Nephron progenitor cell (in vitro differentiated cells): ENCODE results near the gene RASGEF1C.

Experiments
- DNase-seq: peaks from one replicate; pipeline ENCODE4 v3.0.0; 2021
- H3K27ac Mint-ChIP-seq: 2 replicates; pipeline ENCODE4 v1.8.0; 2021; ENCODE audit warnings: mild to moderate bottlenecking, moderate library complexity, mixed read lengths
- H3K27me3 Mint-ChIP-seq: 2 replicates; pipeline ENCODE4 v1.8.0; 2021; ENCODE audit warnings: mild to moderate bottlenecking, low read depth, mixed read lengths; ENCODE audit not compliant: poor library complexity
- H3K36me3 Mint-ChIP-seq: 2 replicates; pipeline ENCODE4 v1.8.0; 2021; ENCODE audit warnings: low read depth, mixed read lengths
- H3K4me1 Mint-ChIP-seq: 2 replicates; pipeline ENCODE4 v1.8.0; 2021; ENCODE audit warnings: mixed read lengths
- H3K4me3 Mint-ChIP-seq: 2 replicates; pipeline ENCODE4 v1.8.0; 2021; ENCODE audit warnings: mild to moderate bottlenecking, moderate library complexity, mixed read lengths
- H3K9me3 Mint-ChIP-seq: 2 replicates; pipeline ENCODE4 v1.8.0; 2021; ENCODE audit warnings: mild to moderate bottlenecking, moderate library complexity, mixed read lengths
- CTCF ChIP-seq: fragments of 200-600 bp; sonication (generic); IDR thresholded peaks from 2 replicates; pipeline ENCODE4 v1.5.0; 2021; ENCODE audit warnings: antibody characterized with exemption

Gene RASGEF1C

GRCh38 chr5:180088561-180088960 is 120.5 kb downstream of the RASGEF1C start:
- no peak overlapping the region for H3K4me3 Mint-ChIP-seq
- H3K27me3 Mint-ChIP-seq: peaks cover 11% of the 10 kb centered on the region
- no peaks in the 10 kb centered on the region for H3K36me3 Mint-ChIP-seq
- no peak for DNase-seq
- no peak for TF ChIP-seq CTCF
- H3K9me3 Mint-ChIP-seq: peaks cover 4% of the 10 kb centered on the region
- no peak overlapping the region for H3K27ac Mint-ChIP-seq
- H3K4me1 Mint-ChIP-seq: peaks cover 25% of the 10 kb centered on the region

- Mint-ChIP-seq H3K4me1 (peaks cover 28% of the 10 kb centered on the region), H3K36me3 (no peaks in the 10 kb centered on the region), H3K4me3 (no peak overlapping the region), H3K9me3 (peaks cover 4% of the 10 kb centered on the region), H3K27me3 (peaks cover 8% of the 10 kb centered on the region), H3K27ac (no peak overlapping the region)
- DNase-seq: no peak
- no peak for TF ChIP-seq CTCF
Observed at GRCh38 chr5:180086816-180087399, 122.1 kb downstream of the RASGEF1C start.

GRCh38 chr5:180085837-180086236 is 123.2 kb downstream of the RASGEF1C start:
- H3K27me3 Mint-ChIP-seq: peaks cover 8% of the 10 kb centered on the region
- peaks cover 4% of the 10 kb centered on the region for H3K9me3 Mint-ChIP-seq
- no peaks in the 10 kb centered on the region for H3K36me3 Mint-ChIP-seq
- TF ChIP-seq CTCF: no peak
- no peak overlapping the region for H3K4me3 Mint-ChIP-seq
- no peak for DNase-seq
- peaks cover 19% of the 10 kb centered on the region for H3K4me1 Mint-ChIP-seq
- H3K27ac Mint-ChIP-seq: no peak overlapping the region

- no peak for TF ChIP-seq CTCF
- H3K27ac Mint-ChIP-seq: no peak overlapping the region
- H3K9me3 Mint-ChIP-seq: peaks cover 6% of the 10 kb centered on the region
- no peaks in the 10 kb centered on the region for H3K36me3 Mint-ChIP-seq
- H3K4me3 Mint-ChIP-seq: no peak overlapping the region
- DNase-seq: no peak
- H3K4me1 Mint-ChIP-seq: peaks cover 16% of the 10 kb centered on the region
- H3K27me3 Mint-ChIP-seq: peaks cover 8% of the 10 kb centered on the region
Observed at GRCh38 chr5:180084638-180085561, 124.1 kb downstream of the RASGEF1C start.

- Mint-ChIP-seq H3K9me3 (peaks cover 14% of the 10 kb centered on the region), H3K27me3 (peaks cover 4% of the 10 kb centered on the region), H3K4me3 (no peak overlapping the region), H3K4me1 (peaks cover 16% of the 10 kb centered on the region), H3K27ac (no peak overlapping the region), H3K36me3 (no peaks in the 10 kb centered on the region)
- no peak for DNase-seq
- no peak for TF ChIP-seq CTCF
Observed at GRCh38 chr5:180083529-180084060, 125.4 kb downstream of the RASGEF1C start.
